Measurements from ENCODE around the gene LRP6. TPM values are rescaled to one million over a fixed set of nuclear protein-coding genes. Genes with fewer than 3 reads are reported as not detected.

Gene LRP6
- total and polyA plus RNA-seq, 2 of the 8 experiments (the other 6 are each of a cell fraction or from before 2014, with no cell fraction given): 53.6 to 73.2 TPM

DNA sequence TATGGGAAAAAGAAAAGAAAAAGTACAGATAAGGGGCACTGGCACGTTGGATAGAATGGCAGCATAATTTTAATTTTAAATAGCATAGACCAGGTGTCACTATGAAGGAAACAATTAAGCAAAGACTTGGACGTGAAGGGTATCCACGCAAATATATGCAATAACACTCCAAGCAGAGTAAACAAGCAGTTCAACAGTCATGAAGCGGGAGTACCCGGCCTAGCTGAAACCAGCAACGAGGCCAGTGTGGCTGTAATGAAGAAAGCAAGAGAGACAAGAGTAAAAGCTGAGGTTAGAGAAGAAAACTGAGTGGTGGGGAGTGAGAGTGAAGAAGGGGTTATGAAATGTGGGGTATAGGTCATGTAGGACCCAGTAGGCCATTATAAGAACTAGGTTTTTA, 110.7 kb downstream of the LRP6 start:
- Histone ChIP-seq H4K20me1 (replicated peaks in 1 of 2; ENCODE audit: control insufficient read depth in 1 of 2, insufficient read depth in 2 of 2, low read length in 2 of 2) (no peaks in the 10 kb centered on the region), H4K91ac (replicated peaks; ENCODE audit: insufficient read length, low read length) (no peak overlapping the region), H3K9me3 (ENCODE audit: insufficient read depth in 2 of 2, low read depth in 1 of 2, low read length in 1 of 2) (no peaks in the 10 kb centered on the region), H4K8ac (ENCODE audit: extremely low read depth, insufficient read depth, low read length) (no peak overlapping the region), H3K36me3 (ENCODE audit: control insufficient read depth in 2 of 4, insufficient read depth in 4 of 4, low read length in 3 of 4) (peaks cover 5 to 25% (median 14%) of the 10 kb centered on the region in 4 experiments; a peak in 7 of 8 replicates), H2BK5ac (ENCODE audit: low read depth, low read length) (no peak overlapping the region), H3K18ac (ENCODE audit: extremely low read depth, low read length) (no peak overlapping the region), H2BK20ac (ENCODE audit: low read length) (no peak overlapping the region), H3K14ac (ENCODE audit: insufficient read length) (no peak overlapping the region), H3K79me1 (ENCODE audit: low read depth, low read length) (no peaks in the 10 kb centered on the region), H3K23ac (ENCODE audit: insufficient read length) (no peak overlapping the region), H2AK5ac (ENCODE audit: low read depth, low read length) (no peak overlapping the region), H3K4ac (replicated peaks; ENCODE audit: insufficient read length, low read depth, low read length) (no peak overlapping the region), H3K79me2 (ENCODE audit: control insufficient read depth in 1 of 2, insufficient read depth in 2 of 2, low read length in 2 of 2) (peaks cover 0 to 3% of the 10 kb centered on the region in 2 experiments; a peak in 2 of 4 replicates), H3K9ac (replicated peaks in 1 of 4; ENCODE audit: extremely low read depth in 1 of 4, low read depth in 3 of 4, low read length in 3 of 4) (no peak overlapping the region), H3K4me2 (ENCODE audit: insufficient read depth in 1 of 2, low read depth in 2 of 2, low read length in 2 of 2) (no peak overlapping the region), H3K4me1 (replicated peaks in 1 of 4; ENCODE audit: control insufficient read depth in 3 of 4, insufficient read depth in 4 of 4, low read length in 3 of 4) (no peaks in the 10 kb centered on the region), H3K23me2 (ENCODE audit: low read depth, low read length) (no peaks in the 10 kb centered on the region), H3K4me3 (ENCODE audit: extremely low read depth in 1 of 4, insufficient read depth in 2 of 4, low read depth in 3 of 4, low read length in 4 of 4) (no peak overlapping the region), H2AFZ (ENCODE audit: low read length) (no peak overlapping the region), H3K27me3 (replicated peaks in 1 of 4; ENCODE audit: control insufficient read depth in 3 of 4, extremely low read depth in 1 of 4, insufficient read depth in 3 of 4, low read length in 3 of 4) (no peaks in the 10 kb centered on the region), H4K5ac (ENCODE audit: insufficient read length, low read depth, low read length) (no peak overlapping the region), H3K56ac (replicated peaks; ENCODE audit: insufficient read length, low read depth, low read length) (no peak overlapping the region), H3K27ac (ENCODE audit: low read depth, low read length) (no peak overlapping the region), H2BK120ac (replicated peaks; ENCODE audit: low read depth, low read length) (no peak overlapping the region), H2BK15ac (ENCODE audit: low read length) (no peak overlapping the region), H2BK12ac (ENCODE audit: low read depth, low read length) (no peak overlapping the region)
- ChIA-PET CTCF (ENCODE audit: partially characterized antibody) (no interaction called here), POLR2A (ENCODE audit: partially characterized antibody) (no interaction called here)
- TF ChIP-seq RAD21 (IDR thresholded peaks at IDR 0.05 in 1 of 2, conservative IDR thresholded peaks at IDR 0.05 in 1 of 2; ENCODE audit: low read depth in 2 of 2, low read length in 2 of 2) (no peak), TAF1 (IDR thresholded peaks at IDR 0.05; ENCODE audit: low read depth, low read length) (no peak), SAP30 (IDR thresholded peaks at IDR 0.05; ENCODE audit: insufficient read depth, insufficient replicate concordance, low read length) (no peak), EGR1 (IDR thresholded peaks at IDR 0.05; ENCODE audit: borderline replicate concordance, low read depth, low read length) (no peak), GTF2F1 (IDR thresholded peaks at IDR 0.05; ENCODE audit: borderline replicate concordance, low read depth, low read length) (no peak), HDAC2 (IDR thresholded peaks at IDR 0.05; ENCODE audit: borderline replicate concordance in 1 of 2, low read depth in 2 of 2, low read length in 2 of 2) (no peak), CTBP2 (IDR thresholded peaks at IDR 0.05; ENCODE audit: borderline replicate concordance, insufficient read depth, insufficient read length, low read length) (no peak), JUN (IDR thresholded peaks at IDR 0.05; ENCODE audit: low read depth, low read length) (no peak), POLR2AphosphoS5 (IDR thresholded peaks at IDR 0.05; ENCODE audit: low read depth, low read length) (no peak), KDM5A (IDR thresholded peaks at IDR 0.05; ENCODE audit: low read length) (no peak)
- 94% methylated on average over 6 of the region's 6 CpGs; no CpG with 5 or more reads in 1 of the 2 experiments for WGBS, 2 experiments (ENCODE audit: extremely low coverage in 1 of 2, insufficient coverage in 1 of 2, insufficient read length in 1 of 2, insufficient replicate concordance in 2 of 2, low coverage in 1 of 2, low lambda C conversion rate in 2 of 2, missing lambda C conversion rate in 1 of 2)
- DNase-seq (ENCODE audit: low read depth in 1 of 2, low spot score in 2 of 2) (no peak), FAIRE-seq (no peak)

All from H1 (cell line).